SJSA1 (cell line): Measurements from ENCODE around the gene BMP2K. TPM values are rescaled to one million over a fixed set of nuclear protein-coding genes. Genes with fewer than 3 reads are reported as not detected.

Experiments used
- DNase-seq, 2 experiments: peaks; one replicate each; pipeline ENCODE4 v3.0.0-alpha.2; 2015 to 2020; ENCODE audit warnings: low spot score in 2 of 2, low read depth in 1 of 2
- H3K27ac ChIP-seq: fragments of 250-450 bp; sonication (Bioruptor Pico); 2 replicates; pipeline ENCODE4 v1.5.1; 2020; ENCODE audit warnings: mild to moderate bottlenecking, moderate library complexity
- H3K27me3 ChIP-seq: fragments of 250-450 bp; sonication (Bioruptor Pico); replicated peaks from 2 replicates; pipeline ENCODE4 v1.5.1; 2020; ENCODE audit warnings: mild to moderate bottlenecking, moderate library complexity
- H3K36me3 ChIP-seq: fragments of 250-450 bp; sonication (Bioruptor Pico); 2 replicates; pipeline ENCODE4 v1.5.1; 2020; ENCODE audit warnings: mild to moderate bottlenecking
- H3K4me1 ChIP-seq: fragments of 250-450 bp; sonication (Bioruptor Pico); replicated peaks from 2 replicates; pipeline ENCODE4 v1.6.1; 2021; ENCODE audit warnings: mild to moderate bottlenecking
- H3K4me3 ChIP-seq: fragments of 250-450 bp; sonication (Bioruptor Pico); 2 replicates; pipeline ENCODE4 v1.5.1; 2020; ENCODE audit warnings: mild to moderate bottlenecking
- H3K9me3 ChIP-seq: fragments of 250-450 bp; sonication (Bioruptor Pico); replicated peaks from 2 replicates; pipeline ENCODE4 v1.5.1; 2020; ENCODE audit warnings: mild to moderate bottlenecking
- total RNA-seq: library from RNA; depleted of rRNA; stranded (reverse); fragments of >200 nt; shearing (Covaris generic); gene quantifications from 2 replicates; pipeline ENCODE4 v1.2.3, GENCODE V29; 2014

The BMP2K gene
- total RNA-seq, 1 experiment from 2014 or later, result 40.6 TPM

GRCh38 chr4:78754872-78755271 is 21.3 kb upstream of the BMP2K start:
- Histone ChIP-seq H3K27ac (no peak overlapping the region), H3K36me3 (no peaks in the 10 kb centered on the region), H3K9me3 (no peaks in the 10 kb centered on the region), H3K4me1 (no peaks in the 10 kb centered on the region), H3K4me3 (no peak overlapping the region), H3K27me3 (no peaks in the 10 kb centered on the region)
- no peak for DNase-seq

- no peak for DNase-seq
- no peaks in the 10 kb centered on the region for H3K9me3 ChIP-seq
Observed at GRCh38 chr4:78756137-78756536, 20.0 kb upstream of the BMP2K start.

GRCh38 chr4:78756776-78757175 is 19.4 kb upstream of the BMP2K start:
- H3K4me3 ChIP-seq, result no peak overlapping the region
- no peak overlapping the region for H3K27ac ChIP-seq
- H3K4me1 ChIP-seq, result no peaks in the 10 kb centered on the region
- no peaks in the 10 kb centered on the region for H3K9me3 ChIP-seq
- no peaks in the 10 kb centered on the region for H3K27me3 ChIP-seq
- no peaks in the 10 kb centered on the region for H3K36me3 ChIP-seq
- no peak for DNase-seq

More at GRCh38 chr4:78756137-78756536, 20.0 kb upstream of the BMP2K start:
- Histone ChIP-seq H3K27ac (no peak overlapping the region), H3K4me3 (no peak overlapping the region), H3K4me1 (no peaks in the 10 kb centered on the region), H3K36me3 (no peaks in the 10 kb centered on the region), H3K27me3 (no peaks in the 10 kb centered on the region)

- DNase-seq, result no peak
- no peak overlapping the region for H3K4me3 ChIP-seq
- H3K27ac ChIP-seq, result no peak overlapping the region
- no peaks in the 10 kb centered on the region for H3K36me3 ChIP-seq
- no peaks in the 10 kb centered on the region for H3K4me1 ChIP-seq
- H3K9me3 ChIP-seq, result no peaks in the 10 kb centered on the region
- no peaks in the 10 kb centered on the region for H3K27me3 ChIP-seq
Observed at GRCh38 chr4:78757574-78757973, 18.6 kb upstream of the BMP2K start.

- H3K4me3 ChIP-seq, result no peak overlapping the region
Observed at GRCh38 chr4:78758085-78758484, 18.1 kb upstream of the BMP2K start.

GRCh38 chr4:78762529-78762928 is 13.6 kb upstream of the BMP2K start:
- Histone ChIP-seq H3K9me3 (no peaks in the 10 kb centered on the region), H3K4me3 (no peak overlapping the region), H3K27me3 (no peaks in the 10 kb centered on the region), H3K36me3 (no peaks in the 10 kb centered on the region), H3K4me1 (no peaks in the 10 kb centered on the region), H3K27ac (no peak overlapping the region)
- no peak for DNase-seq

More at GRCh38 chr4:78758085-78758484, 18.1 kb upstream of the BMP2K start:
- Histone ChIP-seq H3K27me3 (no peaks in the 10 kb centered on the region), H3K36me3 (no peaks in the 10 kb centered on the region), H3K9me3 (no peaks in the 10 kb centered on the region), H3K27ac (no peak overlapping the region), H3K4me1 (no peaks in the 10 kb centered on the region)
- no peak for DNase-seq

GRCh38 chr4:78763251-78763650 is 12.9 kb upstream of the BMP2K start:
- H3K4me1 ChIP-seq, result peaks cover 4% of the 10 kb centered on the region
- H3K36me3 ChIP-seq, result no peaks in the 10 kb centered on the region
- no peaks in the 10 kb centered on the region for H3K27me3 ChIP-seq
- no peaks in the 10 kb centered on the region for H3K9me3 ChIP-seq
- H3K4me3 ChIP-seq, result no peak overlapping the region
- H3K27ac ChIP-seq, result no peak overlapping the region
- DNase-seq, result no peak

- Histone ChIP-seq H3K9me3 (no peaks in the 10 kb centered on the region), H3K27me3 (no peaks in the 10 kb centered on the region), H3K4me1 (peaks cover 10% of the 10 kb centered on the region), H3K36me3 (no peaks in the 10 kb centered on the region), H3K4me3 (no peak overlapping the region), H3K27ac (no peak overlapping the region)
- DNase-seq, result no peak
Observed at GRCh38 chr4:78763763-78764387, 12.3 kb upstream of the BMP2K start.

GRCh38 chr4:78764498-78764961 is 11.6 kb upstream of the BMP2K start:
- no peak overlapping the region for H3K27ac ChIP-seq
- no peak overlapping the region for H3K4me3 ChIP-seq
- H3K27me3 ChIP-seq, result no peaks in the 10 kb centered on the region
- H3K4me1 ChIP-seq, result peaks cover 12% of the 10 kb centered on the region
- no peaks in the 10 kb centered on the region for H3K9me3 ChIP-seq
- no peak for DNase-seq
- H3K36me3 ChIP-seq, result no peaks in the 10 kb centered on the region

- H3K27me3 ChIP-seq, result no peaks in the 10 kb centered on the region
- H3K27ac ChIP-seq, result no peak overlapping the region
- H3K4me3 ChIP-seq, result no peak overlapping the region
- no peaks in the 10 kb centered on the region for H3K9me3 ChIP-seq
- H3K36me3 ChIP-seq, result no peaks in the 10 kb centered on the region
- no peak for DNase-seq
- H3K4me1 ChIP-seq, result peaks cover 12% of the 10 kb centered on the region
Observed at GRCh38 chr4:78765432-78766006, 10.6 kb upstream of the BMP2K start.

GRCh38 chr4:78766026-78766425 is 10.1 kb upstream of the BMP2K start:
- H3K27me3 ChIP-seq, result no peaks in the 10 kb centered on the region
- peaks cover 12% of the 10 kb centered on the region for H3K4me1 ChIP-seq
- no peak overlapping the region for H3K27ac ChIP-seq
- H3K4me3 ChIP-seq, result no peak overlapping the region
- no peaks in the 10 kb centered on the region for H3K36me3 ChIP-seq
- no peak for DNase-seq
- H3K9me3 ChIP-seq, result no peaks in the 10 kb centered on the region

- no peak for DNase-seq
- Histone ChIP-seq H3K27me3 (no peaks in the 10 kb centered on the region), H3K9me3 (no peaks in the 10 kb centered on the region), H3K36me3 (no peaks in the 10 kb centered on the region), H3K4me1 (peaks cover 12% of the 10 kb centered on the region), H3K27ac (no peak overlapping the region), H3K4me3 (no peak overlapping the region)
Observed at GRCh38 chr4:78766650-78767049, 9.5 kb upstream of the BMP2K start.

- Histone ChIP-seq H3K27ac (no peak overlapping the region), H3K36me3 (no peaks in the 10 kb centered on the region), H3K4me1 (peaks cover 12% of the 10 kb centered on the region), H3K9me3 (no peaks in the 10 kb centered on the region), H3K27me3 (no peaks in the 10 kb centered on the region), H3K4me3 (no peak overlapping the region)
- no peak for DNase-seq
Observed at GRCh38 chr4:78767350-78767749, 8.8 kb upstream of the BMP2K start.

- peak in 1 of 2 experiments; percentile 12 for DNase-seq
- peaks cover 12% of the 10 kb centered on the region for H3K4me1 ChIP-seq
- H3K27me3 ChIP-seq, result no peaks in the 10 kb centered on the region
- no peaks in the 10 kb centered on the region for H3K9me3 ChIP-seq
- no peak overlapping the region for H3K4me3 ChIP-seq
- H3K27ac ChIP-seq, result no peak overlapping the region
- H3K36me3 ChIP-seq, result no peaks in the 10 kb centered on the region
Observed at GRCh38 chr4:78768452-78769180, 7.5 kb upstream of the BMP2K start.
